Smooth muscle cell of trachea (primary cell): Measurements from ENCODE around the gene DTX3L. TPM values are rescaled to one million over a fixed set of nuclear protein-coding genes. Genes with fewer than 3 reads are reported as not detected.

Experiments
- total RNA-seq: library from RNA; depleted of rRNA; stranded (reverse); fragments of >200 nt; gene quantifications from 2 replicates; pipeline ENCODE4 v1.2.1, GENCODE V29; 2014

DTX3L gene
- total RNA-seq: 26.5 and 27.5 TPM in 2 replicates

DNA sequence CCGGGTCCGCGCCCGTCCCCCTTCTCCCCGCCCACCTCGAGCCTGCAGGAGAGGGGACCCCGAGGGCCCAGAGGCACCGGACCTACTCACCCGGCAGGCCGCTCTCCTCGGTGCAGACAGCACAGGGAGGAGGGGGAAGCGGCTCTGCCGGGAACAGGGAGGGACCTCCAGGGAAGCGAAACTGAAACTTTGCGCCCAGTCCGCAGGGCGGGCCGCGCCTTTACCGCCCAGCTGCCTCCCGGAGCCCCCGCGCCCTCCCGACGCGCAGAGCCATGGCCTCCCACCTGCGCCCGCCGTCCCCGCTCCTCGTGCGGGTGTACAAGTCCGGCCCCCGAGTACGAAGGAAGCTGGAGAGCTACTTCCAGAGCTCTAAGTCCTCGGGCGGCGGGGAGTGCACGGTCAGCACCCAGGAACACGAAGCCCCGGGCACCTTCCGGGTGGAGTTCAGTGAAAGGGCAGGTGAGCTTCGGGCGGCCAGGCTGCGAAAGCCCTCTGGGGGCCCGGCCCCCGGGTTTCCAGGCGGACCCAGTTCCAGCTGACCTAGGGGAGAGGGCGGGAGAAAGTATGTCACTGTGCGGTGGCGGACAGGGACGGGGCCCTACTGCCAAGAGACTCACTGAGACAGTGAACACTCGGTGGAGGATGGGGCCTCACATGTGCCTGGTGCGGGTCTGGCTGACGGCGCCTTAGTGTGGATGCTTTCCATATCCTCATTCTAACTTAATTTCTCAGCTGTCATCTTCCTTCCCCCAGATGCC, at the start of gene DTX3L, which contains the start of gene PARP9:
Gene DTX3L (plus strand): TSS at position 184 of the 758 bp plus-strand sequence. CDS start 89 bp downstream, at position 273.
Gene PARP9 (minus strand): TSS at position 146 of the 758 bp plus-strand sequence. CDS start 4,680 bp downstream, outside the sequence.

GRCh38 chr3:122577409-122578031, 13.4 kb downstream of the DTX3L start, which contains the start of gene PARP15:
PARP15 (plus strand) TSS chr3:122577650; CDS start chr3:122577668, 18 bp downstream.

Other genes starting within 250 kb of the DTX3L start
- gene CSTA, start 239.1 kb upstream of the DTX3L start, total RNA-seq: 2.6 and 7.8 TPM in 2 replicates
- gene MIX23, start 181.1 kb upstream of the DTX3L start, total RNA-seq: 25.6 and 33.6 TPM in 2 replicates
- 17.2 and 25.6 TPM in 2 replicates for gene FAM162A, start 180.2 kb upstream of the DTX3L start, total RNA-seq
- gene WDR5B, start 148.3 kb upstream of the DTX3L start, total RNA-seq: 6.1 TPM in 2 replicates
- gene KPNA1, start 49.4 kb upstream of the DTX3L start, total RNA-seq: 33.1 and 41.5 TPM in 2 replicates
- 29.9 and 34.8 TPM in 2 replicates for gene PARP9, start within 50 bp of the DTX3L start, total RNA-seq
- 0.17 and 0.87 TPM in 2 replicates for gene PARP15, start 13.3 kb downstream of the DTX3L start, total RNA-seq
- 56.4 and 63.0 TPM in 2 replicates for gene PARP14, start 116.5 kb downstream of the DTX3L start, total RNA-seq
- 6.8 and 9.1 TPM in 2 replicates for gene HSPBAP1, start 229.5 kb downstream of the DTX3L start, total RNA-seq
- gene SLC49A4, start 230.7 kb downstream of the DTX3L start, total RNA-seq: 21.4 and 25.1 TPM in 2 replicates